ENCODE data around the gene TAP1. TPM values are rescaled to one million over a fixed set of nuclear protein-coding genes. Genes with fewer than 3 reads are reported as not detected.

TAP1 gene
- total RNA-seq, 2 donors from 2014 or later: 41.6 to 46.9 TPM

GRCh38 chr6:32852844-32853540 lies 512 bp downstream of the TAP1 start:
- Histone ChIP-seq H3K9me3 (no peaks in the 10 kb centered on the region), H3K36me3 (peaks cover 12% of the 10 kb centered on the region), H3K4me3 (peak overlapping the region; percentile 78), H3K27me3 (replicated peaks; ENCODE audit: insufficient read depth) (no peaks in the 10 kb centered on the region), H3K4me1 (ENCODE audit: control insufficient read depth in 1 of 2, low read depth in 2 of 2) (peaks cover 17 to 25% of the 10 kb centered on the region in 2 donors), H3K27ac (peak overlapping the region; percentile 88 to 91)
- ATAC-seq (ENCODE audit: insufficient number of reproducible peaks, low FRiP score, low read depth) (no peak), DNase-seq (ENCODE audit: low spot score) (no peak)
- no peak for TF ChIP-seq CTCF (IDR thresholded peaks at IDR 0.05)

GRCh38 chr6:32852018-32852843 lies 1.3 kb downstream of the TAP1 start:
- no peak for ATAC-seq (ENCODE audit: insufficient number of reproducible peaks, low FRiP score, low read depth)
- DNase-seq (ENCODE audit: low spot score): no peak
- H3K4me1 ChIP-seq (ENCODE audit: control insufficient read depth in 1 of 2, low read depth in 2 of 2): peaks cover 17 to 25% of the 10 kb centered on the region in 2 donors
- peak overlapping the region; percentile 78 for H3K4me3 ChIP-seq
- no peak for TF ChIP-seq CTCF (IDR thresholded peaks at IDR 0.05)
- no peaks in the 10 kb centered on the region for H3K9me3 ChIP-seq
- H3K36me3 ChIP-seq: peaks cover 19% of the 10 kb centered on the region
- H3K27ac ChIP-seq: peak overlapping the region; percentile 88 to 91
- no peaks in the 10 kb centered on the region for H3K27me3 ChIP-seq (replicated peaks; ENCODE audit: insufficient read depth)

GRCh38 chr6:32851025-32851424 lies 2.5 kb downstream of the TAP1 start:
- Histone ChIP-seq H3K9me3 (no peaks in the 10 kb centered on the region), H3K4me1 (ENCODE audit: control insufficient read depth in 1 of 2, low read depth in 2 of 2) (peaks cover 17 to 28% of the 10 kb centered on the region in 2 donors), H3K4me3 (no peak overlapping the region), H3K27ac (peak overlapping the region; percentile 37 to 91), H3K36me3 (peaks cover 26% of the 10 kb centered on the region), H3K27me3 (replicated peaks; ENCODE audit: insufficient read depth) (no peaks in the 10 kb centered on the region)
- TF ChIP-seq CTCF (IDR thresholded peaks at IDR 0.05): no peak
- DNase-seq (ENCODE audit: low spot score): no peak
- no peak for ATAC-seq (ENCODE audit: insufficient number of reproducible peaks, low FRiP score, low read depth)

GRCh38 chr6:32849126-32849525 lies 4.4 kb downstream of the TAP1 start:
- DNase-seq (ENCODE audit: low spot score) (no peak), ATAC-seq (ENCODE audit: insufficient number of reproducible peaks, low FRiP score, low read depth) (no peak)
- TF ChIP-seq CTCF (IDR thresholded peaks at IDR 0.05): no peak
- H3K36me3 ChIP-seq: peaks cover 26% of the 10 kb centered on the region
- peaks cover 11 to 19% of the 10 kb centered on the region in 2 donors for H3K4me1 ChIP-seq (ENCODE audit: control insufficient read depth in 1 of 2, low read depth in 2 of 2)
- no peak overlapping the region for H3K4me3 ChIP-seq
- H3K9me3 ChIP-seq: no peaks in the 10 kb centered on the region
- no peak overlapping the region for H3K27ac ChIP-seq
- no peaks in the 10 kb centered on the region for H3K27me3 ChIP-seq (replicated peaks; ENCODE audit: insufficient read depth)

GRCh38 chr6:32847795-32848194 lies 5.7 kb downstream of the TAP1 start:
- Histone ChIP-seq H3K27ac (no peak overlapping the region), H3K4me3 (no peak overlapping the region), H3K9me3 (no peaks in the 10 kb centered on the region), H3K4me1 (ENCODE audit: control insufficient read depth in 1 of 2, low read depth in 2 of 2) (peaks cover 13 to 26% of the 10 kb centered on the region in 2 donors), H3K36me3 (peaks cover 26% of the 10 kb centered on the region), H3K27me3 (replicated peaks; ENCODE audit: insufficient read depth) (no peaks in the 10 kb centered on the region)
- no peak for ATAC-seq (ENCODE audit: insufficient number of reproducible peaks, low FRiP score, low read depth)
- no peak for DNase-seq (ENCODE audit: low spot score)
- no peak for TF ChIP-seq CTCF (IDR thresholded peaks at IDR 0.05)

Measured in thoracic aorta (tissue), 2 donors.